ENCODE data around the gene DGKB. TPM values are rescaled to one million over a fixed set of nuclear protein-coding genes. Genes with fewer than 3 reads are reported as not detected.
A peak's percentile ranks its signal among the peaks of the same experiment; 100 is the strongest.

The DGKB gene
- total RNA-seq, 1 donor = not detected

DNA sequence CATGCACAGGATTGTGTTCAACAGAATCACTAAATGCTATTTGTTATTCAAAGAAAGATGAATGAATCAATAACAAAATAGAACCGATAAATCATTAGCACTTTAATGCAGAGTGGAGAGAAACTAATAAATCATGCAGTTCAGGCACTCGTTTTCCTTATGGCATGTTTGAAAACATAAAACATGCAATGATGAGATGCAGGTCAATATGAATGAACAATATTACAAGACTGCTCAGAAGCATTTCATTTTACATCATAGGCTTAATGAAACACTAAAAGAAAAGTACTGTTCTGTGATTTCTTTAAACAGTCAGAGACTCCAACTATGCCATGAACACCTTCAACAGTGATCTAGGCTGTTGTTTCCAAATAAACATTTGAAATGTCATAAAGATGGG lies 755.0 kb downstream of the DGKB start:
- DNase-seq (ENCODE audit: low read depth) = no peak
- TF ChIP-seq, protein P1, sequence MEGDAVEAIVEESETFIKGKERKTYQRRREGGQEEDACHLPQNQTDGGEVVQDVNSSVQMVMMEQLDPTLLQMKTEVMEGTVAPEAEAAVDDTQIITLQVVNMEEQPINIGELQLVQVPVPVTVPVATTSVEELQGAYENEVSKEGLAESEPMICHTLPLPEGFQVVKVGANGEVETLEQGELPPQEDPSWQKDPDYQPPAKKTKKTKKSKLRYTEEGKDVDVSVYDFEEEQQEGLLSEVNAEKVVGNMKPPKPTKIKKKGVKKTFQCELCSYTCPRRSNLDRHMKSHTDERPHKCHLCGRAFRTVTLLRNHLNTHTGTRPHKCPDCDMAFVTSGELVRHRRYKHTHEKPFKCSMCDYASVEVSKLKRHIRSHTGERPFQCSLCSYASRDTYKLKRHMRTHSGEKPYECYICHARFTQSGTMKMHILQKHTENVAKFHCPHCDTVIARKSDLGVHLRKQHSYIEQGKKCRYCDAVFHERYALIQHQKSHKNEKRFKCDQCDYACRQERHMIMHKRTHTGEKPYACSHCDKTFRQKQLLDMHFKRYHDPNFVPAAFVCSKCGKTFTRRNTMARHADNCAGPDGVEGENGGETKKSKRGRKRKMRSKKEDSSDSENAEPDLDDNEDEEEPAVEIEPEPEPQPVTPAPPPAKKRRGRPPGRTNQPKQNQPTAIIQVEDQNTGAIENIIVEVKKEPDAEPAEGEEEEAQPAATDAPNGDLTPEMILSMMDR (IDR thresholded peaks at IDR 0.05; ENCODE audit: insufficient read depth, low read depth, low read length) = no peak
- no peak overlapping the region for H3K4me3 ChIP-seq (ENCODE audit: low read depth, low read length)

DNA sequence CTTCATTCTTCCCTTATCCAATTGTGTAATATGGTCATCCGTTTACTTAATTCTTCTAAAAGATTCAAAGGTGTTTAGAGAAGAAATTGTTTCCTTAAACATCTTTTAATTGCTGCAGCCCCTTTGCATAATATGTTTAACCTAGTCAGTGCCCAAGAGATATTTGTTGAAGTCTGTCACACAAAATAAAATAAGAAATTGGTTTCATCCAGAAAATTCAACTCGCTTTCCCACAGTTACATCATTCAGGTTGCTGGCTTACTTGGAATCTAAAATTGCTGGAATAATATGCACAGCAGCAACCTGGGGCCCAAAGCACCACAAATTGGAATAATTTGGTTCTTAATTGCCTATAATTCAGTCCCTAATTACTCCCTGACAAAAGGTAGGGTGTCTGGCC lies 758.0 kb downstream of the DGKB start:
- TF ChIP-seq, protein P1 (IDR thresholded peaks at IDR 0.05; ENCODE audit: insufficient read depth, low read depth, low read length) = no peak
- no peak for DNase-seq (ENCODE audit: low read depth)
- H3K4me3 ChIP-seq (ENCODE audit: low read depth, low read length) = no peak overlapping the region

DNA sequence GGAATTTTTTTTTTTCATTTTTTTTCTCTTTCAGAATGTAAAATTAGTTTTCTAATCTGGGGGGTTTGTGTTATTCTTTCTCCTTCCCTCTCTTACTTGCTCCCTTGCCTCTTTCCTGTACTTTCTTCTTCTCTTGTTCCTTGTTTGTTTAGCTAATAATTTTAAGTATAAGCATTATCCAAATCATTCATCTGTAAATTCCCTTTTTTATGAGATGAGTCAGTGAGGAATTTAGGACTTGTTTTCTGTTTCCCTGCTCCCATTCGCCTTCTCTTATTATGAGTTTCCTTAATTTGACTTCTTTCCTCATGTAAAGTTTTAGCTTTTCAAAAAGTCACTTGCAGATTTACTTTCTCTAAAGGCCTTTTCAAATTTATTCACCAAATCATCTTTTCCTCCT lies 758.4 kb downstream of the DGKB start:
- TF ChIP-seq, protein P1 (IDR thresholded peaks at IDR 0.05; ENCODE audit: insufficient read depth, low read depth, low read length) = no peak
- DNase-seq (ENCODE audit: low read depth) = peak; percentile 6
- H3K4me3 ChIP-seq (ENCODE audit: low read depth, low read length) = no peak overlapping the region

DNA sequence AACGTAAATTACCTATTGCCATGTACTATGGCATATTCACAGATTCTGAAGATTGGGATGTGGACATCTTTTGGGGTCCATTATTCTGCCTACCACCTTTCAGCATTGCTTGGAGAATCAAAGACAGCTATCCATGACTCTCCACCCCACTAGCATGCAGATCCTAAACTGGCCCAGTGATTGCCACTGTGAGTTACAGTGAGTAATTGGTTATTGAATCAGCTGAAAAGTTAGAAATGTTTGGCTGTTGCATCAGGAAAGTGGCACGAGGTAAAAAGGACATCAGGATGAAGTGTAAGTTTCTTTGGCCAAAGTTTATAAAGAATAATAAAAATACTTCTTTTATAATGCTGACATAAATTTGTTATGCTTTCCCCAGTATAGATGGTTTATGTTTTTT lies 764.9 kb downstream of the DGKB start:
- TF ChIP-seq, protein P1 (IDR thresholded peaks at IDR 0.05; ENCODE audit: insufficient read depth, low read depth, low read length) = no peak
- no peak overlapping the region for H3K4me3 ChIP-seq (ENCODE audit: low read depth, low read length)
- DNase-seq (ENCODE audit: low read depth) = no peak

DNA sequence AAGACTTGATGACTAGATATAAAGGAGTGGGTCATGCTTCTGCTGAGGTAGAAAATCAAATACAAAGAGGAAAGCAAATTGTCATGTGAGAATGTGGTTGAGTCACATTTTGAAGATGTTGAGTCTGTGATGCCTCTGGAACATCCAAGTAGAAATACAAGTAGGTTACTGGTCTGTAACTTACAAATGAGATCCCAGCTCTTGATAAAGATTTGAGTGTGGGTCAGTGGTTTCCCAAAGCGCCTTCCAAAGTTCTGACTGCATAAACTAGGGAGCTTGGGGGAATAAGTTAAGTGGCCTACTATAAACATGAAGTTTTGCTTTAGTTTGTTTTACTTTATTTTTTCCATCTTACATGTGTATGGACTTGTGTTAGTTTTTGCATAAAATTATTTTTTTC lies 768.8 kb downstream of the DGKB start:
- no peak overlapping the region for H3K4me3 ChIP-seq (ENCODE audit: low read depth, low read length)
- TF ChIP-seq, protein P1 (IDR thresholded peaks at IDR 0.05; ENCODE audit: insufficient read depth, low read depth, low read length) = no peak
- DNase-seq (ENCODE audit: low read depth) = no peak

DNA sequence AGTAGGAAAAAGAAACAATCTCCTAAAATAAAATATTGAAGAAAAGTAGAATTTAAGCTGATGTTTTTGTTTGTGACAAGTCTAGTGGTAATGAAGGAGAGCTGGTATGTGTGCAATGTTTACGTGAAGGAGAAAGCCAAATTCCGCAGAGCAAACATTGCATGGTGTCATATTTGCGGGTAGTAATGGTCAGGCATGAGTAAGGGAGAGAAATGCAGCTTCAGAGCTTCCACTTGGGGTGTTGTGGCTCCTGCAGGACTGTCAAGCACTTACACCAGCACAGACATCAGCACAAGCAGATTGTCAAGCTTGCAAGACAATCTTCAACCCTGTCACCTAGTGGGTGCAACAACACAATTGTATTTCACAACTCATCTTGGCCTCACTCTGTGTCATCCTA lies 776.6 kb downstream of the DGKB start:
- DNase-seq (ENCODE audit: low read depth) = no peak
- TF ChIP-seq, protein P1 (IDR thresholded peaks at IDR 0.05; ENCODE audit: insufficient read depth, low read depth, low read length) = no peak
- no peak overlapping the region for H3K4me3 ChIP-seq (ENCODE audit: low read depth, low read length)

DNA sequence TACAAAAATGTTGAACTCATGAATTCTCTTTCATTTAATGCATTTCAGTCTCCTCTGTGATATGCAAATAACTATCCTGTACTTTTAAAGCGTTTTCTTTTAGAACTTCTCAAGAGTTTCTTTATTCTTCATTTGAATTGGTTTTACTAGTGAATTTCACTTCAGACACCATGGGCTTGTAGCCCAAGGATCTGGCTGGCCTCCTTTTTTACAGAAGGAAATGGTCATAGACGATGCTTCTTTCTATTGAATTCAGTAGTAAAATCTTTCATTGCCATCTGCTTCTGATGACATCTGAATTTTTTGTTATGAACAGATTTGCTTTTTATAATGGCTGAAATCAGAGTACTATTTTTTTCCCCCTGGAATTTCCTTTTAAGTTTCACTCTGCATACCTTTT lies 777.8 kb downstream of the DGKB start:
- no peak overlapping the region for H3K4me3 ChIP-seq (ENCODE audit: low read depth, low read length)
- no peak for DNase-seq (ENCODE audit: low read depth)
- TF ChIP-seq, protein P1 (IDR thresholded peaks at IDR 0.05; ENCODE audit: insufficient read depth, low read depth, low read length) = no peak

Data from fibroblast of villous mesenchyme (primary cell).